H9 (cell line): ENCODE measurements around the gene MCM3AP. TPM values are rescaled to one million over a fixed set of nuclear protein-coding genes. Genes with fewer than 3 reads are reported as not detected.

Experiments
- DNase-seq: peaks from one replicate; pipeline ENCODE4 v3.0.0-alpha.2; 2017
- H2AFZ ChIP-seq: one replicate; pipeline ENCODE4 v1.6.1; 2013; ENCODE audit warnings: mild to moderate bottlenecking, low read length, control low read depth, moderate library complexity
- H2AK5ac ChIP-seq: 2 replicates; pipeline ENCODE4 v1.6.1; 2013; ENCODE audit warnings: low read length, control low read depth, mixed read lengths; ENCODE audit not compliant: insufficient read length
- H2BK120ac ChIP-seq: one replicate; pipeline ENCODE4 v1.6.1; 2013; ENCODE audit warnings: low read depth, mild to moderate bottlenecking, low read length, control low read depth, inconsistent platforms; ENCODE audit not compliant: poor library complexity, severe bottlenecking
- H2BK12ac ChIP-seq: 2 replicates; pipeline ENCODE4 v1.6.1; 2013; ENCODE audit warnings: low read length, control low read depth, mixed read lengths, low read depth; ENCODE audit not compliant: insufficient read length
- H2BK15ac ChIP-seq: 2 replicates; pipeline ENCODE4 v1.6.1; 2013; ENCODE audit warnings: low read depth, low read length, control low read depth
- H2BK20ac ChIP-seq: one replicate; pipeline ENCODE4 v1.6.1; 2013; ENCODE audit warnings: low read depth, mild to moderate bottlenecking, low read length, control low read depth, inconsistent platforms; ENCODE audit not compliant: poor library complexity, severe bottlenecking
- H2BK5ac ChIP-seq: 2 replicates; pipeline ENCODE4 v1.6.1; 2013; ENCODE audit warnings: low read length, control low read depth, mixed read lengths; ENCODE audit not compliant: insufficient read length
- H3K14ac ChIP-seq: 2 replicates; pipeline ENCODE4 v1.6.1; 2013; ENCODE audit warnings: low read length, control low read depth; ENCODE audit not compliant: insufficient read depth
- H3K18ac ChIP-seq: 2 replicates; pipeline ENCODE4 v1.6.1; 2013; ENCODE audit warnings: low read depth, mild to moderate bottlenecking, mixed read lengths, low read length, control low read depth; ENCODE audit not compliant: insufficient read length
- H3K23ac ChIP-seq: 2 replicates; pipeline ENCODE4 v1.6.1; 2013; ENCODE audit warnings: low read length, control low read depth, mixed read lengths, low read depth; ENCODE audit not compliant: insufficient read length
- H3K23me2 ChIP-seq: 2 replicates; pipeline ENCODE4 v1.6.1; 2013; ENCODE audit warnings: low read depth, mild to moderate bottlenecking, mixed read lengths, low read length, control low read depth; ENCODE audit not compliant: insufficient read length, poor library complexity, severe bottlenecking
- H3K27ac ChIP-seq: 2 replicates; pipeline ENCODE4 v1.5.1; 2013; ENCODE audit warnings: low read length, control low read depth, mixed read lengths, low read depth; ENCODE audit not compliant: insufficient read length
- H3K27me3 ChIP-seq: 2 replicates; pipeline ENCODE4 v1.6.1; 2013; ENCODE audit warnings: low read length, control low read depth, inconsistent platforms; ENCODE audit not compliant: insufficient read depth
- H3K4ac ChIP-seq: 2 replicates; pipeline ENCODE4 v1.6.1; 2013; ENCODE audit warnings: low read depth, mild to moderate bottlenecking, control low read depth, inconsistent platforms, low read length, moderate library complexity
- H3K4me1 ChIP-seq: 2 replicates; pipeline ENCODE4 v1.6.1; 2013; ENCODE audit warnings: low read length, control low read depth, inconsistent platforms; ENCODE audit not compliant: insufficient read depth
- H3K4me2 ChIP-seq: 2 replicates; pipeline ENCODE4 v1.6.1; 2013; ENCODE audit warnings: low read length, control low read depth, mixed read lengths; ENCODE audit not compliant: insufficient read length, insufficient read depth
- H3K56ac ChIP-seq: 2 replicates; pipeline ENCODE4 v1.6.1; 2013; ENCODE audit warnings: low read depth, mild to moderate bottlenecking, mixed read lengths, low read length, control low read depth; ENCODE audit not compliant: insufficient read length
- H3K79me1 ChIP-seq: 2 replicates; pipeline ENCODE4 v1.6.1; 2013; ENCODE audit warnings: low read depth, mild to moderate bottlenecking, moderate library complexity, low read length, control low read depth, inconsistent platforms; ENCODE audit not compliant: insufficient read depth, poor library complexity, severe bottlenecking
- H3K79me2 ChIP-seq: 2 replicates; pipeline ENCODE4 v1.6.1; 2013; ENCODE audit warnings: low read length, control low read depth, inconsistent platforms; ENCODE audit not compliant: insufficient read depth
- H3K9ac ChIP-seq: 2 replicates; pipeline ENCODE4 v1.6.1; 2013; ENCODE audit warnings: low read length, control low read depth, mixed read lengths; ENCODE audit not compliant: insufficient read length; ENCODE audit errors: extremely low read depth
- H3K9me3 ChIP-seq: one replicate; pipeline ENCODE4 v1.6.1; 2013; ENCODE audit warnings: low read depth, low read length, inconsistent platforms; ENCODE audit not compliant: control insufficient read depth
- H3T11ph ChIP-seq: one replicate; pipeline ENCODE4 v1.6.1; 2013; ENCODE audit warnings: mild to moderate bottlenecking, low read length, control low read depth, inconsistent platforms
- H4K20me1 ChIP-seq: one replicate; pipeline ENCODE4 v1.6.1; 2013; ENCODE audit not compliant: control insufficient read depth, insufficient read length, insufficient read depth
- H4K5ac ChIP-seq: 2 replicates; pipeline ENCODE4 v1.6.1; 2013; ENCODE audit warnings: low read depth, mild to moderate bottlenecking, mixed read lengths, low read length, control low read depth; ENCODE audit not compliant: insufficient read length
- H4K8ac ChIP-seq: replicated peaks from 2 replicates; pipeline ENCODE4 v1.6.1; 2013; ENCODE audit warnings: low read length, control low read depth, mixed read lengths, low read depth; ENCODE audit not compliant: insufficient read length
- H4K91ac ChIP-seq: 2 replicates; pipeline ENCODE4 v1.6.1; 2013; ENCODE audit warnings: low read depth, mild to moderate bottlenecking, moderate library complexity, mixed read lengths, low read length, control low read depth; ENCODE audit not compliant: insufficient read length
- H3K27ac Mint-ChIP-seq, 3 experiments: 2 replicates in 2 of 3; 3 replicates in 1 of 3; pipeline ENCODE4 v1.8.0; 2020 to 2021; ENCODE audit warnings: mixed read lengths in 3 of 3, mild to moderate bottlenecking in 1 of 3, moderate library complexity in 1 of 3
- H3K27me3 Mint-ChIP-seq: 2 replicates; pipeline ENCODE4 v1.8.0; 2021; ENCODE audit warnings: low read depth, mild to moderate bottlenecking, moderate library complexity, mixed read lengths
- H3K36me3 Mint-ChIP-seq, 3 experiments: 2 replicates in 2 of 3; 3 replicates in 1 of 3; pipeline ENCODE4 v1.8.0; 2020 to 2021; ENCODE audit warnings: low read depth in 3 of 3, mixed read lengths in 3 of 3; ENCODE audit not compliant: insufficient read depth in 1 of 3
- H3K4me1 Mint-ChIP-seq, 2 experiments: 2 replicates each; pipeline ENCODE4 v1.8.0; 2020; ENCODE audit warnings: mixed read lengths in 2 of 2
- H3K4me3 Mint-ChIP-seq, 2 experiments: 2 replicates in 1 of 2; 3 replicates in 1 of 2; pipeline ENCODE4 v1.8.0; 2020 to 2021; ENCODE audit warnings: mild to moderate bottlenecking in 2 of 2, mixed read lengths in 2 of 2, moderate library complexity in 1 of 2
- H3K9me3 Mint-ChIP-seq, 2 experiments: 2 replicates in 1 of 2; 3 replicates in 1 of 2; pipeline ENCODE4 v1.8.0; 2020; ENCODE audit warnings: mild to moderate bottlenecking in 2 of 2, mixed read lengths in 2 of 2, moderate library complexity in 1 of 2
- WGBS: extraction: QIAGEN DNeasy Blood & Tissue Kit; methylation state at CpG from one replicate; pipeline ENCODE4 v1.1.7; 2013; ENCODE audit warnings: missing lambda C conversion rate, low lambda C conversion rate, mixed read lengths; ENCODE audit not compliant: insufficient read length; ENCODE audit errors: extremely low coverage; 5-methylcytosine and 5-hydroxymethylcytosine counted together
- total RNA-seq: library from RNA; stranded (reverse); gene quantifications from 2 replicates; pipeline ENCODE4 v1.2.1, GENCODE V29; 2021
- TF ChIP-seq, protein P1 (sequence below): fragments of 200-600 bp; sonication (generic); conservative IDR thresholded peaks from 3 replicates; pipeline ENCODE4 v1.8.0; 2021; ENCODE audit warnings: antibody characterized with exemption, mild to moderate bottlenecking

Gene MCM3AP
- total RNA-seq, 1 experiment from 2014 or later, result 124 TPM

DNA sequence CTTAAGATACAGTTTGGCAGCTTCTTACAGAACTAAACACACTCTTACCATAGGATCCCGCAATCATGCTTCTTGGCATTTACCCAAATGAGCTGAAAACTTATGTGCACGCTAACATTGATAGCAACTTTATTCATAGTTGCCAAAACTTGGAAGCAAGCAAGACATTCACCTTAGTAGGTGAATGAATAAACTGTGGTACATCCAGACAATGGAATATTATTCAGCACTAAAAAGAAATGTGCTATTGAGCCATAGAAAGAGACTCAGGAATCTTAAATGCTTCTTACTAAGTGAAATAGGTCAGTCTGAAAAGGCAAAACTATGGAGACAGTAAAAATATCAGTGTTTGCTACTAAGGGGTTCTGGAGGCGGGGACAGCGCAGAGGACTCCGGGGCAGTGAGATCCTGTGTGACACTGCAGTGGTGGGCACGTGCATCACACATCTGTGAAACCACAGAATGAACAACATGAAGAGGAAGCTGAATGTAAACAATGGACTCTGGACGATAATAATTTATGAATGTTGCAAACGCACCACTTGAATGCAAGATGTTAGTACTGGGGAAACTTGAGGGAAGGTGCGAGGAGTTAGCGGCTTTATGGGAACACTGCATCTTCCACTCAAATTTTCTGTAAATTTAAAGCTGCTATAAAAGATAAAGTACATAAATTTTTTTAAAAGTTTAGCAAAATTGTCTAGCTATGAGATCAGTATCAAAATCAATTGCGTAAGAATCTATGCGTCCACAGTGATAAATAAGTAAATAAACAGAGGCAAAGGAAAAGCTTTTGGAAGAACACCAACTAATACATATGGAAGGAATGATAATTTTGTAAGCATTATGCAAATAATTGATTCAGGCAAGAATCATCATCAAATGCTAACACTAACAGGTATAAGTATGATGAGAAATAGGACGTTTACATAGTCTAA lies 85.7 kb downstream of the MCM3AP start:
- no CpG with 5 or more reads among the region's 13 CpGs for WGBS
- no peaks in the 10 kb centered on the region for H3K9me3 Mint-ChIP-seq

More for the DNA sequence above, 85.7 kb downstream of the MCM3AP start:
- Histone ChIP-seq H2AFZ (no peak overlapping the region), H3K23ac (no peak overlapping the region), H4K8ac (no peak overlapping the region), H2AK5ac (no peak overlapping the region), H3K27me3 (no peaks in the 10 kb centered on the region), H4K5ac (no peak overlapping the region), H4K20me1 (no peaks in the 10 kb centered on the region), H2BK20ac (no peak overlapping the region), H2BK5ac (no peak overlapping the region), H3K9ac (no peak overlapping the region), H3K56ac (no peak overlapping the region), H2BK120ac (no peak overlapping the region), H3K4ac (no peak overlapping the region), H3K4me2 (no peak overlapping the region), H3K79me2 (no peaks in the 10 kb centered on the region), H2BK12ac (no peak overlapping the region), H3K14ac (no peak overlapping the region), H3K9me3 (no peaks in the 10 kb centered on the region), H3K23me2 (no peaks in the 10 kb centered on the region), H4K91ac (no peak overlapping the region), H3K18ac (no peak overlapping the region), H3T11ph (no peak overlapping the region), H3K79me1 (no peaks in the 10 kb centered on the region), H3K4me1 (no peaks in the 10 kb centered on the region), H3K27ac (no peak overlapping the region), H2BK15ac (no peak overlapping the region)
- Mint-ChIP-seq H3K4me1 (peaks cover 6 to 9% of the 10 kb centered on the region in 2 experiments; a peak in 3 of 4 replicates), H3K36me3 (peaks cover 49 to 83% (median 71%) of the 10 kb centered on the region in 3 experiments), H3K27me3 (no peaks in the 10 kb centered on the region), H3K27ac (no peak overlapping the region), H3K4me3 (no peak overlapping the region)
- no peak for DNase-seq
- TF ChIP-seq, protein P1, sequence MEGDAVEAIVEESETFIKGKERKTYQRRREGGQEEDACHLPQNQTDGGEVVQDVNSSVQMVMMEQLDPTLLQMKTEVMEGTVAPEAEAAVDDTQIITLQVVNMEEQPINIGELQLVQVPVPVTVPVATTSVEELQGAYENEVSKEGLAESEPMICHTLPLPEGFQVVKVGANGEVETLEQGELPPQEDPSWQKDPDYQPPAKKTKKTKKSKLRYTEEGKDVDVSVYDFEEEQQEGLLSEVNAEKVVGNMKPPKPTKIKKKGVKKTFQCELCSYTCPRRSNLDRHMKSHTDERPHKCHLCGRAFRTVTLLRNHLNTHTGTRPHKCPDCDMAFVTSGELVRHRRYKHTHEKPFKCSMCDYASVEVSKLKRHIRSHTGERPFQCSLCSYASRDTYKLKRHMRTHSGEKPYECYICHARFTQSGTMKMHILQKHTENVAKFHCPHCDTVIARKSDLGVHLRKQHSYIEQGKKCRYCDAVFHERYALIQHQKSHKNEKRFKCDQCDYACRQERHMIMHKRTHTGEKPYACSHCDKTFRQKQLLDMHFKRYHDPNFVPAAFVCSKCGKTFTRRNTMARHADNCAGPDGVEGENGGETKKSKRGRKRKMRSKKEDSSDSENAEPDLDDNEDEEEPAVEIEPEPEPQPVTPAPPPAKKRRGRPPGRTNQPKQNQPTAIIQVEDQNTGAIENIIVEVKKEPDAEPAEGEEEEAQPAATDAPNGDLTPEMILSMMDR, result no peak
